GM12873 (cell line): ENCODE data around the gene GRIPAP1.

Experiments used
- CTCF ChIP-seq: IDR thresholded peaks from 2 replicates; pipeline ENCODE4 v1.5.1; 2012; ENCODE audit warnings: low read depth, mild to moderate bottlenecking, moderate library complexity, low read length, control low read depth; ENCODE audit not compliant: insufficient read depth; ENCODE audit errors: missing control alignments

GRIPAP1 gene

DNA sequence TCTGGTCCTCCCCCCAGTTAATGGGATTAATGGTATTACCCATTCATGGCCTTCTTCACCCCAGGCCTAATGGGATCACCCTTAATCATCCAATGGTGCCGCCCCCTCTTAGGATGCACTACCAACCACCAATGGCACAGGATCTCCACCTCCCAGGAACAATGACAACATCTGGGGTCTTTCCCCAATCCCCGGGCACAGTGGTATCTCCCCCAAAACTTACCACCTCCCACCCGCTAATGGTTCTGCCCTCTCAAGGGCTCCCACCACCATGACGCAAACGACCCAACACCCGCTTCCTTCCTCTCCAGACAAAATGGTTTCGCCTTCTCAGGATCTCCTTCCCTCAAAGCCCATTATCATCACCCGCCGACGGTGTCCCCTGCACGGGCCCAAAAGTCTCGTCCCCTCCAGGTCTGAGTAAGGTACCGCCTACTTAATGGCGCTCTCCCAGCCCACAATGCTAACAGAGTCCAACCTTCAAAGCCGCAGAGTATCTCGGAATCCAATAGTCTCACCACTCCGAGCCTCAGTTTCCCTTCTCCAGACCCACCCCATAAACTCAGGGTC lies 458 bp downstream of the GRIPAP1 start:
- TF ChIP-seq CTCF, result no peak

DNA sequence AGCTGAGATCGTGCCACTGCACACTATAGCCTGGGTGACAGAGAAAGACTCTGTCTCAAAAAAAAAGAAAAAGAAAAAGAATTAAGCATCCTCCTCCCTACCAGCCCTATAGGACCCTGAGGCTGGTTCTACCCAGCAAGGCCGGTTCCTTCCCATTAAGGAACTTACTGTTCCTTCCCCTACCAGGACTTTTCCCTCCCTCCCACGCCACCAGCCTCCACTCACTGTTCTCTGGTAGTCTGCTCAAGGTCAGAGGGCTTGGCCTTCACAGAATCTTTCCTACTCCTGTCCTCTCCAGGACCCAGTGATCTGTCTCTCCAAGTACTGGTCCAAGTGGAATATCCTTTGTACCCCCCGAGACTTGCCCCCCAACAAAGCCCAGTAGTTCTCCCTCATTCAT lies 1.4 kb downstream of the GRIPAP1 start:
- no peak for TF ChIP-seq CTCF

DNA sequence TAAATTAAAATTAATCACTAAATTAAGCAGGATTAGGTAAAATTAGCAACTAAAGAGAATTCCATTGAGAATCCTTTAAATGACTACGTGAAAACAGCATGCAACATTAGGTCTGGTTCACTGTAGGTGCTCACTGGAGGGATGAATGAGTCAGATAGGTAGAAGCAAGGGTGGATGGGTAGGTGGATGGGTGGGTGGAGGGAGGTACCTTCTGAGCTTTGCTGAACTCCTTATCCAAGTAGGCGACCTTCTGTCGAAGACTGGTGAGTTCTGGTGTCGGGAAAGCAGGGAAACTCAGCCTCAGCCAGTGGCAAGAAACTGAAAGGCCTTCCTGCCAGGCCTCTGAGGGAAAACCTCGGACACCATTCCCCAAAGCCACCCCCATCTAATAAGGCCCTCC lies 3.0 kb downstream of the GRIPAP1 start:
- TF ChIP-seq CTCF, result no peak

DNA sequence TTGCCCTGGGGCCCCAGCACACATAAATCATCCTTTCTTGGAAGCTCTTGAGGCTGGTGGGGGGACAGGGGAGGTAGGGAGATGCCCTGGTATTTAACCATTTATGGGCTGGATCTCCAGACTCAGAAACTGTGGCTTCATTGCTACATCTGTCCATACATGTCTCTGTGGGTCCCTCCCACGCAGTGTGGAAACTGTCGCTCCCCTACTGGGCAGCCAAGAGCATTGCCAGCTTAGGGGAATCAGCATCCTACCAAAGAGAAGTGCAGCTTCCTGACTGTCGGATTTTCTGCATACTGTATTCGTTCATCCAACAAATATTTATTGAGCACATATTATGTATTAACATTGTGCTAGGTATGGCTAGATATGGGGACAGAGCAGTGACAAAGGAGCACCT lies 3.7 kb downstream of the GRIPAP1 start:
- TF ChIP-seq CTCF, result peak; percentile 29

DNA sequence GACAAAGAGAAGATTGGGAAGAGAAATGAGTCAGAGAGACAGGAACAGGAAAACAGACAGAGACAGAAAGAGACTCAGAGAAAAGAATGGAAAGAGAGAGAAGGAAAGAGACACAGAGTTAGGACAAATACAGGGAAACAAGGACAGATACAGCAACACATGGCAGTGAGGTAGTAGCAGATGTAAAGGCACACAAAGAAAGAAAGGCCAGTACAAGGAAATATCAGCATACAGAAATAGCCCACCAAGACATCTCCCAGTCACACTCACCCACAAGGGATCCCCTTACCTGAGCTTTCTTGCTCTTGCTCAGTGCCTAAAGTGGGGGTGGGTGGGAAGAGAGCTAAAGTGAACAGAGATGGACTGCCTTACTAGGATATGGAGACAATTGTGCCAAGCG lies 4.2 kb downstream of the GRIPAP1 start:
- no peak for TF ChIP-seq CTCF

DNA sequence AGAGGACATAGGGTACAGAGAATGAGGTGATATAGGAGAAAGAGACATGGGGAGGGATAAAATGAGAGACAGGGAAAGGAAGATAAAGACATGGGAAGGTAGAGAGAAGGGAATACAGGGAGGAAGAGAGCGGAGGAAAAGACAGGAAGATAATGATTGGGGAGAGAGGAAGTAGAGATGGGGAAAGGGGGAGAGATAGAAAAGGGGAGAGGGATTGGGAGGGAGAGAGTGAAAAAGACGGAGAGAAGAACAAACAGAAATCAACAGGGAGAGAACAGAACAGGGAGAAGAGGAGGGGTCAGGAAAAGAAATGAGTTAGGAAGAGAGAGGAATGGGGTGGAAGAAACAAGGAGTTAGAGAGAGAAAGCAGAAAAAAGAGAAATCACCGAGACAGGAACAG lies 4.6 kb downstream of the GRIPAP1 start:
- TF ChIP-seq CTCF, result no peak

GRCh38 chrX:48996969-48997368 lies 5.1 kb downstream of the GRIPAP1 start:
- no peak for TF ChIP-seq CTCF

DNA sequence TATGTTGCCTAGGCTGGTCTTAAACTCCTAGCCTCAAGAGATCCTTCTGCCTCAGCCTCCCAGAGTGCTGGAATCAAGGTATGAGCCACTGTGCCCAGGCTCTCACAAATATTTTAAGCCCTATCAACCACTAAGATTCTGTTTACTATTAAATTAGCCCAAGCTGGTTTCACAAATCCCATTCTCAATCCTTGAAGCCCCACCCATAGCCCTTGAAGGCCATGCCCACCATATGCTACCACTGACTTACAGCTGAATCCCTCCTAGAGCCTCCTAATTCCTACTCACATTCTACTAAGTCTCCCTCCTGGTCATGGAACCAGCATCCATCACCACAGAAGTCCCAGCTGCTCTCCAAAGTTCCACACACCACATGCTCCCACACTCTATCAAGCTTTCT lies 9.7 kb downstream of the GRIPAP1 start:
- no peak for TF ChIP-seq CTCF
